CD4-positive, alpha-beta memory T cell (primary cell): ENCODE measurements around the gene ARSB. TPM values are rescaled to one million over a fixed set of nuclear protein-coding genes. Genes with fewer than 3 reads are reported as not detected.
"Not testable (repeated sequence)": the region's sequence is repeated elsewhere in the genome, so short reads cannot be mapped to it uniquely, and the experiment has no call there.

ENCODE experiments used
- CTCF ChIA-PET: fragments of 350-600 bp; sonication (Branson Sonifier 250); formaldehyde crosslinking; loops from one replicate; lab custom pipeline; 2021; ENCODE audit warnings: inconsistent platforms; ENCODE audit not compliant: partially characterized antibody; lab: Charles Lee
- POLR2A ChIA-PET: fragments of 350-600 bp; sonication (Branson Sonifier 250); formaldehyde crosslinking; loops from one replicate; lab custom pipeline; 2021; ENCODE audit not compliant: partially characterized antibody; lab: Charles Lee
- DNase-seq, 5 donors: peaks; one replicate each; pipeline versions ENCODE4 v3.0.0 to v3.0.0-alpha.2; 2020 to 2022; ENCODE audit warnings: mixed read lengths in 1 of 5
- H3K27ac ChIP-seq: one replicate; pipeline ENCODE4 v1.7.0; 2013; ENCODE audit warnings: low read depth, low read length
- H3K27me3 ChIP-seq: 2 replicates; pipeline ENCODE4 v1.7.0; 2013; ENCODE audit warnings: mild to moderate bottlenecking, low read length, moderate library complexity; ENCODE audit not compliant: insufficient read depth
- H3K36me3 ChIP-seq: 2 replicates; pipeline ENCODE4 v1.7.0; 2013; ENCODE audit warnings: mild to moderate bottlenecking, low read length, moderate library complexity; ENCODE audit not compliant: insufficient read depth
- H3K4me1 ChIP-seq: 2 replicates; pipeline ENCODE4 v1.7.0; 2013; ENCODE audit warnings: mild to moderate bottlenecking, low read length, moderate library complexity; ENCODE audit not compliant: insufficient read depth
- H3K4me3 ChIP-seq, 2 donors: one replicate each; pipeline ENCODE4 v1.7.0; 2013; ENCODE audit warnings: low read length in 2 of 2, mild to moderate bottlenecking in 1 of 2
- H3K9me3 ChIP-seq, 2 donors: one replicate each; pipeline ENCODE4 v1.7.0; 2013; ENCODE audit warnings: low read length in 2 of 2, control low read depth in 1 of 2; ENCODE audit not compliant: control insufficient read depth in 1 of 2
- H3K27ac Mint-ChIP-seq, 7 donors: one replicate each; pipeline ENCODE4 v1.8.0; 2020 to 2021; ENCODE audit warnings: mixed read lengths in 7 of 7, mild to moderate bottlenecking in 6 of 7, inconsistent platforms in 3 of 7, moderate library complexity in 3 of 7
- H3K27me3 Mint-ChIP-seq, 2 donors: one replicate each; pipeline ENCODE4 v1.8.0; 2020 to 2021; ENCODE audit warnings: mixed read lengths in 2 of 2
- H3K36me3 Mint-ChIP-seq, 2 donors: one replicate each; pipeline ENCODE4 v1.8.0; 2020 to 2021; ENCODE audit warnings: mixed read lengths in 2 of 2, inconsistent platforms in 1 of 2, mild to moderate bottlenecking in 1 of 2
- H3K4me1 Mint-ChIP-seq, 4 donors: one replicate each; pipeline ENCODE4 v1.8.0; 2020 to 2021; ENCODE audit warnings: mixed read lengths in 4 of 4, mild to moderate bottlenecking in 1 of 4
- H3K4me3 Mint-ChIP-seq, 8 donors: one replicate each; pipeline ENCODE4 v1.8.0; 2020 to 2021; ENCODE audit warnings: mixed read lengths in 8 of 8, mild to moderate bottlenecking in 7 of 8, moderate library complexity in 6 of 8, inconsistent platforms in 3 of 8
- H3K9me3 Mint-ChIP-seq, 8 donors: one replicate each; pipeline ENCODE4 v1.8.0; 2020 to 2021; ENCODE audit warnings: mixed read lengths in 8 of 8, mild to moderate bottlenecking in 5 of 8, inconsistent platforms in 3 of 8, moderate library complexity in 1 of 8
- intact Hi-C: fragments of 100-400 bp; cut with micrococcal nuclease; formaldehyde crosslinking; loops from one replicate; pipeline ENCODE4 v1.15.1; 2023
- polyA plus RNA-seq, 2 donors: library from polyadenylated mRNA; unstranded; fragments of 300-500 nt; fragmentation: Illumina TruSeq; gene quantifications; one replicate each; pipeline ENCODE4 v1.2.3, GENCODE V29; 2021
- total RNA-seq, 2 experiments: library from RNA; stranded (reverse); gene quantifications; one replicate each; pipeline ENCODE4 v1.2.3, GENCODE V29; 2021

Gene ARSB
- total and polyA plus RNA-seq, 4 experiments from 2014 or later, result 4.2 to 5.8 (median 4.9) TPM

DNA sequence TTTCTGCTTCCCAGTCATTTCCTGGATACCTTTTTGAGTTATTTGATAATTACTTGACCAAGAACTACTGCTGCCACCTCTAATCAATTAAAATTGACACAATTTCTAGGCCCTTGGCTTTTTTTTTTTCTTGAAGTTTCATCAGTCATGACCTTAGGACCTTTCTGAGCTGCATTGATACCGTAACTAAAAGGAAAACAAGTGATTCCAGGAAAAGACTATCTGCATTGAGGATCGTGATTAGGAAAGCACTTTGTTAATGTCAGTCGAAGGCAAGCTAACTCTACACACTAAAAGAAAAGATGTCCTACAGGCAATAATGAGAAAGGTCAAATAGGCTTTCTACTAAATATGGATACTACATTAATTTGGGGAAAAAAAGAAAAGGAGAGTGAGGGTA, 69.9 kb downstream of the ARSB start:
- no peak overlapping the region for H3K4me3 ChIP-seq
- no peaks in the 10 kb centered on the region for H3K36me3 ChIP-seq
- intact Hi-C loops, result no loop called here
- H3K27ac ChIP-seq, result no peak overlapping the region
- DNase-seq, result no peak
- ChIA-PET POLR2A (no interaction called here), CTCF (interaction anchor here (1.2 kb wide), 1 partner anchor 26 kb away, joined by 3 read pairs; no protein-coding TSS in a partner anchor)
- H3K36me3 Mint-ChIP-seq, result peaks cover 0 to 20% of the 10 kb centered on the region in 2 donors
- H3K4me1 Mint-ChIP-seq, result no peaks in the 10 kb centered on the region
- no peaks in the 10 kb centered on the region for H3K27me3 ChIP-seq
- H3K9me3 Mint-ChIP-seq, result peaks cover 0 to 3% (median 0%) of the 10 kb centered on the region in 8 donors
- H3K4me1 ChIP-seq, result no peaks in the 10 kb centered on the region
- H3K27ac Mint-ChIP-seq, result peak overlapping the region in 1 of 7 donors; percentile 37
- no peaks in the 10 kb centered on the region for H3K27me3 Mint-ChIP-seq
- H3K9me3 ChIP-seq, result no peaks in the 10 kb centered on the region
- H3K4me3 Mint-ChIP-seq, result no peak overlapping the region

GRCh38 chr5:78912811-78913210, 72.3 kb downstream of the ARSB start:
- H3K4me1 Mint-ChIP-seq, result no peaks in the 10 kb centered on the region
- peaks cover 0 to 3% (median 0%) of the 10 kb centered on the region in 8 donors for H3K9me3 Mint-ChIP-seq
- no peak overlapping the region for H3K27ac Mint-ChIP-seq
- H3K36me3 Mint-ChIP-seq, result peaks cover 0 to 24% of the 10 kb centered on the region in 2 donors
- CTCF ChIA-PET, result interaction anchor here (1.9 kb wide), 1 partner anchor 13 kb away, joined by 5 read pairs; no protein-coding TSS in a partner anchor
- no peaks in the 10 kb centered on the region for H3K27me3 Mint-ChIP-seq
- no peak overlapping the region for H3K4me3 Mint-ChIP-seq
- Histone ChIP-seq H3K27ac (no peak overlapping the region), H3K27me3 (no peaks in the 10 kb centered on the region), H3K9me3 (no peaks in the 10 kb centered on the region), H3K36me3 (no peaks in the 10 kb centered on the region), H3K4me1 (no peaks in the 10 kb centered on the region), H3K4me3 (no peak overlapping the region)
- intact Hi-C loops, result no loop called here
- POLR2A ChIA-PET, result no interaction called here
- DNase-seq, result no peak

DNA sequence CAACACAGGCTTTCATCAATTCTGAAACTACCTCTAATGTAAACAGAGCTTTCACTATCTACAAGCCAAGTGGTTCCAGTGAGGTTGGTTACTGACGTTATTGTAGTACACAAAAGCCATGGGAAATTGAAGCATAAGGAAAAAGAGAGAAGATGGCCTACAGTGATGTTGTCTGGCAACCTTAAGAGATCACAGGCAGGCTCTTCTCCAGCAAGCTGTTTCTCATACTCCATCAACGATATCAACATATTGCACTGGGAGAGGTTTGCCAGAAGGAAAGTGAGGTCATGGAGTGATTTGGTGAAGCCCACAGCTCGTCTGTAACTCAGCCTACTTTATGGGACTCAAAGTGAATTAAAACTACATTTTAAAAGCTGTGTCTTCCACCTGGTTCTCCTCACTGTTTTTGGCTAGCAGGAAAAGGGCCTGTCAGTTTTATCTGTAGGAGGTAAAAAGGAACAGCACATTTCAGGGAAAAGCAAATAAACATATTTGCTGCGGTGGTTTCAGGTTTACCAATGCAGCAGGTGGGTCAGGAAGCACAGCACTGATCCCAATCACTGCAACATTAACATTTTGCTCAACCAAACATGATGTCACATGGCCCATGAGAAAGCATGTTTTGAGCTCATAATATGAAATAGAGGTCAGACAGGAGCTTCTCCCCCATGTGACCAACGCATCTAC, 72.9 kb downstream of the ARSB start:
- no peak overlapping the region for H3K27ac Mint-ChIP-seq
- no peaks in the 10 kb centered on the region for H3K4me1 Mint-ChIP-seq

DNA sequence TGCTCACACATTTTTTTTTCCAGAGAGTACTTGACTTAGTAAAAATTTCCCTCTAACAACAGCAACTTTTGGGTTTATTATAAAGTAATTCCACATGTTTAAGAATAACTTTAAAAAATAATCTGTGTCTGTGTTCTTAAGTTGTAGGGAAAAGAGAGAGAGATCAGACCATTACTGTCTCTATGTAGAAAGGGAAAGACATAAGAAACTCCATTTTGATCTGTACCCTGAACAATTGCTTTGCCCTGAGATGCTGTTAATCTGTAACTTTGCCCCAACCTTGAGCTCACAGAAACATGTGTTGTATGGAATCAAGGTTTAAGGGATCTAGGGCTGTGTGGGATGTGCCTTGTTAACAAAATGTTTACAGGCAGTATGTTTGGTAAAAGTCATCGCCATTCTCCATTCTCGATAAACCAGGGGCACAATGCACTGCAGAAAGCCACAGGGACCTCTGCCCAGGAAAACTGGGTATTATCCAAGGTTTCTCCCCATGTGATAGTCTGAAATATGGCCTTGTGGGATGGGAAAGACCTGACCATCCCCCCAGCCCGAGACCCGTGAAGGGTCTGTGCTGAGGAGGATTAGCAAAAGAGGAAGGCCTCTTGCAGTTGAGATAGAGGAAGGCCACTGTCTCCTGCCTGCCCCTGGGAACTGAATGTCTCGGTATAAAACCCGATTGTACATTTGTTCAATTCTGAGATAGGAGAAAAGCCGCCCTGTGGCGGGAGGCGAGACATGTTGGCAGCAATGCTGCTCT, 75.7 kb downstream of the ARSB start:
- H3K9me3 Mint-ChIP-seq, DNase-seq, H3K4me3 ChIP-seq, intact Hi-C loops, H3K4me1 ChIP-seq, H3K9me3 ChIP-seq, H3K27ac ChIP-seq, H3K27me3 ChIP-seq, H3K27me3 Mint-ChIP-seq, H3K27ac Mint-ChIP-seq, H3K36me3 ChIP-seq, H3K4me1 Mint-ChIP-seq, POLR2A ChIA-PET, H3K4me3 Mint-ChIP-seq: not testable (repeated sequence)
- H3K36me3 Mint-ChIP-seq, result peaks cover 2 to 21% of the 10 kb centered on the region in 2 donors
- CTCF ChIA-PET, result interaction anchor here (0.7 to 1.8 kb wide), 2 partner anchors 10 to 112 kb away, joined by 3 to 4 read pairs; no protein-coding TSS in a partner anchor

More for the DNA sequence above, 72.9 kb downstream of the ARSB start:
- Histone ChIP-seq H3K27ac (no peak overlapping the region), H3K4me1 (no peaks in the 10 kb centered on the region), H3K27me3 (no peaks in the 10 kb centered on the region), H3K4me3 (no peak overlapping the region), H3K36me3 (no peaks in the 10 kb centered on the region), H3K9me3 (no peaks in the 10 kb centered on the region)
- POLR2A ChIA-PET, result interaction anchor here (0.6 kb wide), 1 partner anchor 11 kb away, joined by 3 read pairs; no protein-coding TSS in a partner anchor
- CTCF ChIA-PET, result interaction anchor here (1.9 kb wide), 1 partner anchor 12 kb away, joined by 5 read pairs; no protein-coding TSS in a partner anchor
- Mint-ChIP-seq H3K36me3 (peaks cover 0 to 24% of the 10 kb centered on the region in 2 donors), H3K9me3 (peaks cover 0 to 3% (median 0%) of the 10 kb centered on the region in 8 donors), H3K27me3 (no peaks in the 10 kb centered on the region), H3K4me3 (no peak overlapping the region)
- intact Hi-C loops, result no loop called here
- no peak for DNase-seq

GRCh38 chr5:78908173-78909061, 76.7 kb downstream of the ARSB start:
- ChIA-PET CTCF (interaction anchor here (0.7 to 1.8 kb wide), 2 partner anchors 9 to 113 kb away, joined by 3 to 4 read pairs; no protein-coding TSS in a partner anchor), POLR2A (no interaction called here)
- Histone ChIP-seq H3K9me3 (no peaks in the 10 kb centered on the region), H3K27me3 (no peaks in the 10 kb centered on the region), H3K4me1 (no peaks in the 10 kb centered on the region), H3K27ac (no peak overlapping the region), H3K4me3 (no peak overlapping the region), H3K36me3 (no peaks in the 10 kb centered on the region)
- no peak for DNase-seq
- Mint-ChIP-seq H3K27me3 (no peaks in the 10 kb centered on the region), H3K27ac (no peak overlapping the region), H3K4me3 (no peak overlapping the region), H3K36me3 (peaks cover 2 to 23% of the 10 kb centered on the region in 2 donors), H3K9me3 (no peaks in the 10 kb centered on the region), H3K4me1 (no peaks in the 10 kb centered on the region)
- intact Hi-C loops, result no loop called here

- Histone ChIP-seq H3K36me3 (no peaks in the 10 kb centered on the region), H3K4me3 (no peak overlapping the region), H3K27me3 (no peaks in the 10 kb centered on the region), H3K9me3 (no peaks in the 10 kb centered on the region), H3K4me1 (no peaks in the 10 kb centered on the region), H3K27ac (no peak overlapping the region)
- Mint-ChIP-seq H3K4me1 (no peaks in the 10 kb centered on the region), H3K27ac (no peak overlapping the region), H3K27me3 (no peaks in the 10 kb centered on the region), H3K9me3 (no peaks in the 10 kb centered on the region), H3K4me3 (no peak overlapping the region), H3K36me3 (peaks cover 2 to 30% of the 10 kb centered on the region in 2 donors)
- no peak for DNase-seq
- POLR2A ChIA-PET, result no interaction called here
- intact Hi-C loops, result no loop called here
- CTCF ChIA-PET, result interaction anchor here (1.1 to 1.8 kb wide), 2 partner anchors 22 to 114 kb away, joined by 3 to 4 read pairs; no protein-coding TSS in a partner anchor
Observed at GRCh38 chr5:78907255-78907891, 77.7 kb downstream of the ARSB start.
